HL-60 (cell line): ENCODE data around the gene FGFR2.

Source experiments
- DNase-seq, 2 experiments: peaks; one replicate each; pipeline ENCODE4 v3.0.0-alpha.2; 2010 to 2020; ENCODE audit warnings: low read depth in 1 of 2, low spot score in 1 of 2
- H3K27ac ChIP-seq: fragments of 250-450 bp; sonication (Bioruptor Pico); replicated peaks from 2 replicates; pipeline ENCODE4 v1.5.1; 2020; ENCODE audit warnings: mild to moderate bottlenecking, moderate library complexity
- H3K27me3 ChIP-seq: fragments of 250-450 bp; sonication (Bioruptor Pico); 2 replicates; pipeline ENCODE4 v1.5.1; 2021; ENCODE audit warnings: mild to moderate bottlenecking, moderate library complexity; ENCODE audit not compliant: insufficient read depth, poor library complexity, severe bottlenecking
- H3K4me3 ChIP-seq: replicated peaks from 2 replicates; pipeline ENCODE4 v1.5.1; 2011; ENCODE audit warnings: mild to moderate bottlenecking, control low read depth, low read length; ENCODE audit not compliant: insufficient read depth
- GABPA ChIP-seq: IDR thresholded peaks from 2 replicates; pipeline ENCODE4 v1.6.1; 2012; ENCODE audit warnings: low read depth
- POLR2AphosphoS5 ChIP-seq: IDR thresholded peaks from 2 replicates; pipeline ENCODE4 v1.6.1; 2012; ENCODE audit warnings: low read depth
- SPI1 ChIP-seq: IDR thresholded peaks from 2 replicates; pipeline ENCODE4 v1.6.1; 2012; ENCODE audit warnings: low read depth, mild to moderate bottlenecking, borderline replicate concordance
- TF ChIP-seq, protein P1 (sequence below): IDR thresholded peaks from 2 replicates; pipeline ENCODE4 v1.6.1; 2012; ENCODE audit warnings: low read depth; ENCODE audit not compliant: insufficient replicate concordance
- TF ChIP-seq, protein P2 (sequence below): IDR thresholded peaks from one replicate; pipeline ENCODE4 v1.5.1; 2011; ENCODE audit warnings: low read length, control low read depth, inconsistent platforms; ENCODE audit not compliant: insufficient read depth

Gene FGFR2

DNA sequence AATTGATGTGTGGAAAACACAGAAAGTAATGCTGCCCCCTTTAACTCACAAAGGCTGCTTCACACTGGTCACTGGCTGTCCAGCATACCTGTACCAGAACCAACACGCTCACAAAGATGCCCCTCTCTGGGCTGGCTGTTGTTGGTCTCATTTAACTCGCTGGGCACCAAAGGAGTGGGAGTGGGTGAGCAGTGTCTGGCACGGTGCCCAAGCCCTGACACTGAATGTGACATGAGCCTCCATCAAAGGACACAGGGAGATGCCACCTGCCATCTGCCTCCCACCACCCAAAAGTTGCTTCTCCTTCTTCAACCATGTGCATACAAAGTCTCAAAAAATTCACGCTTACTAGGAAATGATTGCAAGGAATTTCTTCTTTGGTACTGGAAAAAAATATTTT is 86.8 kb downstream of the FGFR2 start:
- DNase-seq: no peak
- H3K27me3 ChIP-seq: no peaks in the 10 kb centered on the region
- TF ChIP-seq, protein P1, sequence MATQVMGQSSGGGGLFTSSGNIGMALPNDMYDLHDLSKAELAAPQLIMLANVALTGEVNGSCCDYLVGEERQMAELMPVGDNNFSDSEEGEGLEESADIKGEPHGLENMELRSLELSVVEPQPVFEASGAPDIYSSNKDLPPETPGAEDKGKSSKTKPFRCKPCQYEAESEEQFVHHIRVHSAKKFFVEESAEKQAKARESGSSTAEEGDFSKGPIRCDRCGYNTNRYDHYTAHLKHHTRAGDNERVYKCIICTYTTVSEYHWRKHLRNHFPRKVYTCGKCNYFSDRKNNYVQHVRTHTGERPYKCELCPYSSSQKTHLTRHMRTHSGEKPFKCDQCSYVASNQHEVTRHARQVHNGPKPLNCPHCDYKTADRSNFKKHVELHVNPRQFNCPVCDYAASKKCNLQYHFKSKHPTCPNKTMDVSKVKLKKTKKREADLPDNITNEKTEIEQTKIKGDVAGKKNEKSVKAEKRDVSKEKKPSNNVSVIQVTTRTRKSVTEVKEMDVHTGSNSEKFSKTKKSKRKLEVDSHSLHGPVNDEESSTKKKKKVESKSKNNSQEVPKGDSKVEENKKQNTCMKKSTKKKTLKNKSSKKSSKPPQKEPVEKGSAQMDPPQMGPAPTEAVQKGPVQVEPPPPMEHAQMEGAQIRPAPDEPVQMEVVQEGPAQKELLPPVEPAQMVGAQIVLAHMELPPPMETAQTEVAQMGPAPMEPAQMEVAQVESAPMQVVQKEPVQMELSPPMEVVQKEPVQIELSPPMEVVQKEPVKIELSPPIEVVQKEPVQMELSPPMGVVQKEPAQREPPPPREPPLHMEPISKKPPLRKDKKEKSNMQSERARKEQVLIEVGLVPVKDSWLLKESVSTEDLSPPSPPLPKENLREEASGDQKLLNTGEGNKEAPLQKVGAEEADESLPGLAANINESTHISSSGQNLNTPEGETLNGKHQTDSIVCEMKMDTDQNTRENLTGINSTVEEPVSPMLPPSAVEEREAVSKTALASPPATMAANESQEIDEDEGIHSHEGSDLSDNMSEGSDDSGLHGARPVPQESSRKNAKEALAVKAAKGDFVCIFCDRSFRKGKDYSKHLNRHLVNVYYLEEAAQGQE: no peak
- no peak for TF ChIP-seq POLR2AphosphoS5
- TF ChIP-seq GABPA: no peak
- TF ChIP-seq, protein P2, sequence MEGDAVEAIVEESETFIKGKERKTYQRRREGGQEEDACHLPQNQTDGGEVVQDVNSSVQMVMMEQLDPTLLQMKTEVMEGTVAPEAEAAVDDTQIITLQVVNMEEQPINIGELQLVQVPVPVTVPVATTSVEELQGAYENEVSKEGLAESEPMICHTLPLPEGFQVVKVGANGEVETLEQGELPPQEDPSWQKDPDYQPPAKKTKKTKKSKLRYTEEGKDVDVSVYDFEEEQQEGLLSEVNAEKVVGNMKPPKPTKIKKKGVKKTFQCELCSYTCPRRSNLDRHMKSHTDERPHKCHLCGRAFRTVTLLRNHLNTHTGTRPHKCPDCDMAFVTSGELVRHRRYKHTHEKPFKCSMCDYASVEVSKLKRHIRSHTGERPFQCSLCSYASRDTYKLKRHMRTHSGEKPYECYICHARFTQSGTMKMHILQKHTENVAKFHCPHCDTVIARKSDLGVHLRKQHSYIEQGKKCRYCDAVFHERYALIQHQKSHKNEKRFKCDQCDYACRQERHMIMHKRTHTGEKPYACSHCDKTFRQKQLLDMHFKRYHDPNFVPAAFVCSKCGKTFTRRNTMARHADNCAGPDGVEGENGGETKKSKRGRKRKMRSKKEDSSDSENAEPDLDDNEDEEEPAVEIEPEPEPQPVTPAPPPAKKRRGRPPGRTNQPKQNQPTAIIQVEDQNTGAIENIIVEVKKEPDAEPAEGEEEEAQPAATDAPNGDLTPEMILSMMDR: no peak
- TF ChIP-seq SPI1: no peak
- no peak overlapping the region for H3K27ac ChIP-seq
- H3K4me3 ChIP-seq: no peak overlapping the region

DNA sequence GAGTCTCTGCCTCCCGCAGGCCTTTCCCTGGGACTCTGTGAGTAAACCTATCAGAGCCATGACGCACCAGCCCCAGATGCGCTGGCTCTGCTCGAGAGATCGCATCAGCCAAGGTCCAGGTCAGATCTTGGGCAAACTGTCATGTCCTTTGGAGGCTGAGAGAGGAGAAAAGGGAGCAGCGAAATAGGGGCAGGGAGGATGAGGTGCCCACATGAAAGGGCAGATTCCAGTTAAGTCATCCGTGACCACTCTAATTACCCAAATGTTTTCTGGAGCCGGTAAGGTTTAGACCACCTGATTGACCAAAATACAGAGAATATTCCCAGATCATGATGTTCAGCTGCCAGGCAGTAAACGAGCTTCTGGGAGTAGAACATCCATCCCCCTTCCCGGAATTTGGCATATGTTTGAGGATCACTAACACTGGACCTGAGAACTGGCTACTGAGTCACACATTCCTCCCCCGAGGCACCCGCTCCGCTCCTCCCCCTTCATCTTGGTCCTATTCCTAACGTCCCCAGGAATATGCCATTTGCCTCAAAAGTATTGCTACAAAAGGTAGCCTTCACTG is 88.0 kb downstream of the FGFR2 start:
- H3K27me3 ChIP-seq: no peaks in the 10 kb centered on the region
- no peak overlapping the region for H3K27ac ChIP-seq
- no peak for DNase-seq
- H3K4me3 ChIP-seq: no peak overlapping the region
- no peak for TF ChIP-seq SPI1
- no peak for TF ChIP-seq POLR2AphosphoS5
- TF ChIP-seq, protein P2: no peak
- TF ChIP-seq, protein P1: no peak
- no peak for TF ChIP-seq GABPA

DNA sequence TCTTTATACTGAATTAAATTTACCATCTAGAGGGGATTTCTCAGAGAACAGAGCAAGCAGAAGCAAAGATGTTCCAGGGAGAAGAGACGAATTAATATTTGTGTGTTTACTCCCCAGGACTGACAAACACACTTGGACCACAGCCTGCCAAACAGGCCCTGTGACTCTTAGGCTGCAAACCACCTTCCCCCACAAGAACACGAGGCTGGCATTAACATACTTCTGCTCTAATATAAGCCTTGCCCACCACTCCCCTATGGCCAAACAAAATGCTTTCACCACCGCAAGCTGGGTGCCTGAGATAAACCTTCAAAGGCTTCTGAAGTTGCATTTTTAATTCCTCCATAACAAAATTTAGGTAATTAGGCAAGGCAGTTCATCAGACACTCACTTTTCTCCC is 88.4 kb downstream of the FGFR2 start:
- Histone ChIP-seq H3K27me3 (no peaks in the 10 kb centered on the region), H3K4me3 (no peak overlapping the region), H3K27ac (no peak overlapping the region)
- no peak for DNase-seq
- no peak for TF ChIP-seq GABPA
- TF ChIP-seq, protein P1: no peak
- TF ChIP-seq POLR2AphosphoS5: no peak
